GM18526 (cell line): Measurements from ENCODE around the gene IQCH.

ENCODE experiments used
- POLR2A ChIP-seq: IDR thresholded peaks from 3 replicates; pipeline ENCODE4 v1.6.1; 2011; ENCODE audit not compliant: insufficient read length; ENCODE audit errors: extremely low read depth

Gene IQCH

GRCh38 chr15:67465196-67465952 lies 210.8 kb downstream of the IQCH start:
- TF ChIP-seq POLR2A = no peak

GRCh38 chr15:67468416-67468815 lies 213.8 kb downstream of the IQCH start:
- no peak for TF ChIP-seq POLR2A

DNA sequence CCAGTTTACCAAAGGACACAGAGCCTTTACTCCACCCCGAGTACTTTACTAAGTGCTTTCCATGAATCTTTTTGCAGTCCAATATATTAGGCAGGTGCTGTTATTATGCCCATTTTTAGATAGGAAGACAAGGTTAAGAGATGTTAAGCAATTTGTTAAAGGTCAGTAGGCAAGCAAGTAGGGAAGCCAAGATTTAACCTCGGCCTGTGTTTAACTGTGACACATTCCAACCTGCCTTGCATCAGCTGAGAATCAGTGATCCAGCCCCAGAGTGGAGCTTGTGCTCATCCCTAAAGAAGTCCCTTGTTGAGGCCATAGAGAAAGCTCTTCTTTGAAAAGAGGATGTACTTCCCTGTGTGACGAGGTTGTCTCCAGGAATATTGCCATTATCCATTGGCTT lies 215.1 kb downstream of the IQCH start:
- no peak for TF ChIP-seq POLR2A

DNA sequence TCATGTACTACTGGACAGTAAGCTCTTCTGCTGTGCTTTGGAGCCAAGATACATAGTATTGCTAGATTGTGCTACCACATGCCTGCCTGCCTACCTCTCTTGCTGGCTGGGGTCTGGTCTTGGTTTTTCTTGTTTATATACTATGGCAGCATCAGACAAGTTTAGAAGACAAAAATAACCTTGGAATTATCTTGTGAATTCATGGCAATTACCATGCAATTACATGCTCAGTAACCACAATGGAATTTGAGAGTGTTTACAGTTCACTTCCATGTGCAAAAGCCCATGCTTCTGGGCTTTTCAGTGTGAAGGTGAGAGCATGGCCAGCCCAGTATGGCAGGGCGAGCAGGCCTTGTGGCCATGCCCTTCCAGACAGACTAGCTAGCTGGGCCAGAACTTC lies 218.4 kb downstream of the IQCH start:
- TF ChIP-seq POLR2A = no peak

DNA sequence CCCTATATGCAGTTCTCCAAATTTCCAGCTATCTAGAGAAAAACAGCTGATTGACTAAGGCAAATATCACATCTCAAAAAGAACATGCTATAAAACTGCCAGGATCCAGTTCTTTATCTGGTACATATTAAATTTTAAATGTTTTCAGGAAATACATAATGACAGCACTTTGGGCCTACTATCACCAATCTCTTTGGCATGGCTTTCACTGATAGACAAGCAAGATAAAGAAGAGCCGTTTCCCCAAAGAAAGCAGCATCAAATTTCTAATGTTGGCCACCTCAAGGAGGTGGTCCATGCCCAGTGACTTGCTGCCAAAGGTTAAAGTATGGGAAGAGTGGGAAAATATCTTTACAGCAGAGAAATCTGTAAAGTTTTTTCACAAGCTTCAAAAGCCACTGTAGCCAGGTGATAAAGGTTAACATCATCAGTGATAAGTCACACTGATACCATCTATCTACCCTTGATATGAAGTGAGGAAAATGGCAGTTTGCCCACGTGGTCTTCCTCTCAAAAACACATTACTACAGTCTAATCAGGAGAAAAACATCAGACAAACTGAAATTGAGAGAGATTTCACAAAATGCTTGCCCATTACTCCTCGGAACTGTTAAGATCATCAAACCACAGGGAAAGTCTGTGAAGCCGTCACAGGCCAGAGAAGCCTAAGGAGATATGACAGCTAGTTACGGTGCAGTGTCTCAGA lies 220.0 kb downstream of the IQCH start:
- no peak for TF ChIP-seq POLR2A

DNA sequence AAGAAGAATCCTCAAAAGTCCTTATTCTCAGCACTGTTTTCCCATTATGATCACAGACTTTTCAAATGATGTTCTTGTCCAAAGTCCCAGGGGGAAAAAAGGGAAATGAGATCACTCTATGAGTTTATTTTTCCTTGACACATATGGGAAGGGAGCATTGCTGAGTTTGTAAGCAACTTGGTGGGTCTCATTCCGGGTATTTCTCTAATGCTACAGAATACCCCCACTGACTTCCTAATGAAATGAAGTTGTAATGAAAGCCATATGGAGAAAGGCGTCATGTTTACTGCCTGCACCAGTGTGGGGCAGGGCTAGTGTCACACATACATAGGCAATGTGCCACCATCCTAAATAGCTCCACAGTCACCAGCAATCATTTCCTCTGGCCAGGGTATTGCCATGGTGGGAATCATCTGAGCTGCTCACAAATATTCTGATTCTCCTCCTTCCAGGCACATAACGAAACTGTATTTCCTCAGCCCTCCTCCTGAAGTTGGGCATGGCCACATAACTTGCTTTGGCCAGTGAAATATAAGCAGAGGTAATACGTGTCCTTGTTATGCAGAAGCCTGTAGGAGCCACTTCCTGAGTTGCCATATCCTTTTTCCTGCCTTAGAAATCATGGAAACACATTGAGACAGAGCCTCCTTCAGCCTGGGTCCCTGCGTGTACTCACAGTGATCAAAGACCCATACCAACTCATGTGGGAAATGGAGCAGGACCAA lies 225.4 kb downstream of the IQCH start:
- no peak for TF ChIP-seq POLR2A

GRCh38 chr15:67480741-67481140 lies 226.2 kb downstream of the IQCH start:
- no peak for TF ChIP-seq POLR2A

GRCh38 chr15:67481680-67482079 lies 227.1 kb downstream of the IQCH start:
- no peak for TF ChIP-seq POLR2A

GRCh38 chr15:67495585-67495984 lies 241.0 kb downstream of the IQCH start:
- TF ChIP-seq POLR2A = no peak

DNA sequence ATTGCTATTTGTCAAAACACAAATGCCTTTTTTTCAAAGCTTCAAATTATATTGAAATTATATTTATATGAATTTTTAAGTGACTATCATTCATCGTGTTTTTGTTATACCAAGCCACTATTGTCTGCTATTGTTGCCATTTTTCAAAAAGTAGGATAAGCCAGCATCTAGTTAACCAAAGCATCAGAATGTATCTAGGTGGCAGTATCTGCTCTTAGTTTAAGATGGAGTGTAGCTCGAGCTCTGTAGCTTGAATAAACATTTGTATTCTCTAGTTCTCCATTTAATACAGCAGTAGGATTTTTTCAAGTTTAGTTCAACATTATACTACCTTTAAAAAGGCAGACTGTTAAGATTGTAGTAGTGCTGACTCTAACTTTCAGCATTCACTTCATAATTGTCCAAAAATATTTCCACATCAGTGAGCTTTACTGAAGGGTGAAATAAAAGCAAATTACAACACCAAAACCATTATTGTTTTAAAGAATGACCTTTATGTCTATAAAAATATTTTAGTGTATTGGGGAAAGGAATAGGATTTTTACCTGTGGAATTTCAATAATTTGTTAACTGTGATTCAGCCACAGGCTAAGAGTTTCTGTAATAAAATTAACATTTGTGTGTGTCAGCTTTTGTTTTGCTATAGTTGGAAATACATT lies 246.7 kb downstream of the IQCH start:
- no peak for TF ChIP-seq POLR2A

DNA sequence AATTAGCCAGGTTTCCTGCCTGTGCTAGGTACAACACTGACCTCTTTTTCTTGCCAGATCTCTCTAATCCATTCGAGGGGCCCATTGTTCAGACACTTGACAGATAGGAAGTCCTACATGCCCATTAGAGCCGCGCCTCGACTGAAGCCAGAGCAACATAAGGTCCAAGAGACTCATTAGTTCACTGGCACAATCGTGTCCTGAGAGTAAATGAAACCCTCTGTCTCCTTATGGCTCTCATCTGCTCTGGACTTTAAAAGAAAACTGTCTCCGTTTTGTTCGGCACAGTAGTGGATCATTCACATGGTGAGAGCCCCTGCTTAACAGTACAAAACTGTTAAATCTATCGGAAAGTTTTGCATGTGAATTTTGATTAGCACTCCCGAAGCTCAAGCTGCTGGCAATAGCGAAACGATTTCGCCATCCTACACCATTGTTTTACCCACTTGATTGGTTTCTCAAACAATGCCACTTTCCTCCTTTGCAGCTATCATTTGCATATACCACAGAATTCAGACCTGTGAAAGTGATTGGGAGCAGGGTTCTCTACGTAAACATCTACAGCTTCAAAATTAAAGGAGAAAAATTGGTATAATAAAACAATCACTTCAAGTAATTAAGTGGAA lies 247.4 kb downstream of the IQCH start:
- TF ChIP-seq POLR2A = no peak

- no peak for TF ChIP-seq POLR2A
Observed at GRCh38 chr15:67504056-67504455, 249.5 kb downstream of the IQCH start.

GRCh38 chr15:67504796-67505195 lies 250.2 kb downstream of the IQCH start:
- TF ChIP-seq POLR2A = no peak

- TF ChIP-seq POLR2A = no peak
Observed at GRCh38 chr15:67505675-67506572, 251.3 kb downstream of the IQCH start.
